ENCODE measurements around the gene SLC2A10. TPM values are rescaled to one million over a fixed set of nuclear protein-coding genes. Genes with fewer than 3 reads are reported as not detected.
A peak's percentile ranks its signal among the peaks of the same experiment; 100 is the strongest.

Gene SLC2A10
- total and polyA plus RNA-seq, 7 experiments from 2014 or later: 0.05 to 0.17 TPM; not detected in 5

DNA sequence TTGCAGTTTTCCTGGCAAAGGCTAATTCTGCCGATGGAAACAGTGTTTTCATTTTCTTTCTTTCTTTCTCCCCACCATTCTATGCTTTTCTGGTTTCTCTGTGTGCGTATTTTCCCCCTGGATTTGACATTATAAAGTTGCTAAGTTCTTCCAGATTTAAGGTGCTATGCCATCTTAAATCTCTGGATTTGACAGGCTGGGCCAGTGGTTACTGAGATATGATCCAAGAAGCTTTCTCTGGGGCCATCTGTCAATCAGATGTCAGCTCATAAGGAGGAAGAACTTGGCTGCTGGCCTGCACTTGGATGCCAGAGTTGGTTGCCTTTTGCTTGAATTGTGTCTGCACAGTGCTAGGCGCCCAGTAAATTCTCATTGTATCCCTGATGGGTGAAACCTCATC lies 39.7 kb downstream of the SLC2A10 start:
- H3K27me3 Mint-ChIP-seq: peaks cover 47 to 62% (median 57%) of the 10 kb centered on the region in 5 donors
- POLR2A ChIA-PET: no interaction called here
- CTCF ChIA-PET: no interaction called here

DNA sequence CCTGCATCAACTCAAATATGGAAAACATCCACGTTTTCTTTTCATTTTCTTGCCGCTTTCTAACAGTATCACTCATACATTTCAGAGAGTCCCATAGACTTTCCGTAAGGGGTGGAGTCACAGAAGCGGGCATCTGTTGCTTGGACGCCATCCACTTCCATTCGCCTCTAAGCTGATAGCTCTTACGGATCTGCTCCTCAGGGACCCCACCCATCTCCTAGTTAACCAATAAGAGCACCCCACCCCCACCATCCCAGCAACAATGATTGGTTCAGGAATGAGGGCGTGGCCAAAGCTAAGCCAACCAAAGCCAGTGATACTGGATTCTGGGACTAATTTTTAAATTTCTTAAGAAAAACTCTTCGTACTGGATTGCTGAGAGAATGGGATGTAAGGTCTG lies 42.4 kb downstream of the SLC2A10 start:
- H3K4me1 Mint-ChIP-seq: peaks cover 0 to 5% (median 0%) of the 10 kb centered on the region in 7 donors
- Histone ChIP-seq H3K27me3 (ENCODE audit: control insufficient read depth in 2 of 2, insufficient read depth in 2 of 2, low read length in 2 of 2) (peaks cover 0 to 3% of the 10 kb centered on the region in 2 donors), H3K9me3 (ENCODE audit: control insufficient read depth in 2 of 3, low read length in 3 of 3) (no peaks in the 10 kb centered on the region), H3K4me3 (ENCODE audit: low read length) (no peak overlapping the region), H3K27ac (ENCODE audit: low read depth, low read length) (no peak overlapping the region), H3K4me1 (ENCODE audit: control insufficient read depth in 2 of 2, insufficient read depth in 2 of 2, low read length in 2 of 2) (no peaks in the 10 kb centered on the region), H3K36me3 (ENCODE audit: control insufficient read depth in 2 of 3, insufficient read depth in 3 of 3, low read length in 3 of 3) (no peaks in the 10 kb centered on the region)
- H3K27me3 Mint-ChIP-seq: peaks cover 33 to 48% (median 41%) of the 10 kb centered on the region in 5 donors
- intact Hi-C loops (cut with micrococcal nuclease): loop anchor here (10.0 kb wide), 2 partner anchors 633 to 1873 kb away; no protein-coding TSS in a partner anchor
- H3K27ac Mint-ChIP-seq: no peak overlapping the region
- H3K36me3 Mint-ChIP-seq: no peaks in the 10 kb centered on the region
- ChIA-PET POLR2A (no interaction called here), CTCF (no interaction called here)
- H3K9me3 Mint-ChIP-seq: peaks cover 0 to 3% (median 0%) of the 10 kb centered on the region in 11 donors
- no peak overlapping the region for H3K4me3 Mint-ChIP-seq
- DNase-seq: no peak
- ATAC-seq: no peak

More for the DNA sequence above, 39.7 kb downstream of the SLC2A10 start:
- Mint-ChIP-seq H3K4me3 (no peak overlapping the region), H3K4me1 (peaks cover 0 to 5% (median 0%) of the 10 kb centered on the region in 7 donors), H3K27ac (no peak overlapping the region), H3K9me3 (peaks cover 0 to 3% (median 0%) of the 10 kb centered on the region in 11 donors), H3K36me3 (no peaks in the 10 kb centered on the region)
- no peak for ATAC-seq
- intact Hi-C loops (cut with micrococcal nuclease): no loop called here
- H3K9me3 ChIP-seq (ENCODE audit: control insufficient read depth in 2 of 3, low read length in 3 of 3): no peaks in the 10 kb centered on the region
- no peaks in the 10 kb centered on the region for H3K36me3 ChIP-seq (ENCODE audit: control insufficient read depth in 2 of 3, insufficient read depth in 3 of 3, low read length in 3 of 3)
- no peak for DNase-seq
- peaks cover 0 to 3% of the 10 kb centered on the region in 2 donors for H3K27me3 ChIP-seq (ENCODE audit: control insufficient read depth in 2 of 2, insufficient read depth in 2 of 2, low read length in 2 of 2)
- H3K27ac ChIP-seq (ENCODE audit: low read depth, low read length): no peak overlapping the region
- no peak overlapping the region for H3K4me3 ChIP-seq (ENCODE audit: low read length)
- no peaks in the 10 kb centered on the region for H3K4me1 ChIP-seq (ENCODE audit: control insufficient read depth in 2 of 2, insufficient read depth in 2 of 2, low read length in 2 of 2)

DNA sequence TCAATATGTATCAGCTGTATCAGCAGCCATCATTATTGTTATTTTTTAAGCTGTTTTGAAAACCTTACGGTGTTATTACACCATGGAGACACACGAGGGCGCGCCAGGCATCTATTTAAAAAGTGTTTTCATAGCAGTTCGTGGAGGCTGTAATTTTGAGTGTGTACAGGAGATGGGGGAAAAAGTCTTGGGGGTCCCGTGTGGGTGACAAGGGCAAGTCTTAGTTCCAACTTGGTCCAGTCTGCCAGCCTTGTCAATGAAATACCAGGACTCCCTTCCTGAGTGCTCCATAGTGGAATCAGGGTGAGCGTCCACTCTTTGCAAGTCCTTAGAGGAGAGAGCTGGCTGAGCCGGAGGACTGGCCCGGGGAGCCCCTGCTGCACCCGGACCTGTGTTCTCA lies 43.3 kb downstream of the SLC2A10 start:
- Histone ChIP-seq H3K27ac (ENCODE audit: low read depth, low read length) (no peak overlapping the region), H3K9me3 (ENCODE audit: control insufficient read depth in 2 of 3, low read length in 3 of 3) (no peaks in the 10 kb centered on the region), H3K27me3 (ENCODE audit: control insufficient read depth in 2 of 2, insufficient read depth in 2 of 2, low read length in 2 of 2) (peaks cover 0 to 3% of the 10 kb centered on the region in 2 donors), H3K4me3 (ENCODE audit: low read length) (no peak overlapping the region), H3K4me1 (ENCODE audit: control insufficient read depth in 2 of 2, insufficient read depth in 2 of 2, low read length in 2 of 2) (no peaks in the 10 kb centered on the region), H3K36me3 (ENCODE audit: control insufficient read depth in 2 of 3, insufficient read depth in 3 of 3, low read length in 3 of 3) (no peaks in the 10 kb centered on the region)
- intact Hi-C loops (cut with micrococcal nuclease): loop anchor here (10.0 kb wide), 2 partner anchors 632 to 1872 kb away; no protein-coding TSS in a partner anchor
- ChIA-PET POLR2A (no interaction called here), CTCF (no interaction called here)
- peaks cover 0 to 5% (median 0%) of the 10 kb centered on the region in 7 donors for H3K4me1 Mint-ChIP-seq
- no peaks in the 10 kb centered on the region for H3K36me3 Mint-ChIP-seq
- H3K4me3 Mint-ChIP-seq: no peak overlapping the region
- peak overlapping the region in 1 of 9 donors; percentile 3 for H3K27ac Mint-ChIP-seq
- peaks cover 24 to 41% (median 34%) of the 10 kb centered on the region in 5 donors for H3K27me3 Mint-ChIP-seq
- ATAC-seq (peak; percentile 57), DNase-seq (peak in 5 of 9 donors; percentile 7 to 28 (median 20))
- H3K9me3 Mint-ChIP-seq: peaks cover 0 to 3% (median 0%) of the 10 kb centered on the region in 11 donors

DNA sequence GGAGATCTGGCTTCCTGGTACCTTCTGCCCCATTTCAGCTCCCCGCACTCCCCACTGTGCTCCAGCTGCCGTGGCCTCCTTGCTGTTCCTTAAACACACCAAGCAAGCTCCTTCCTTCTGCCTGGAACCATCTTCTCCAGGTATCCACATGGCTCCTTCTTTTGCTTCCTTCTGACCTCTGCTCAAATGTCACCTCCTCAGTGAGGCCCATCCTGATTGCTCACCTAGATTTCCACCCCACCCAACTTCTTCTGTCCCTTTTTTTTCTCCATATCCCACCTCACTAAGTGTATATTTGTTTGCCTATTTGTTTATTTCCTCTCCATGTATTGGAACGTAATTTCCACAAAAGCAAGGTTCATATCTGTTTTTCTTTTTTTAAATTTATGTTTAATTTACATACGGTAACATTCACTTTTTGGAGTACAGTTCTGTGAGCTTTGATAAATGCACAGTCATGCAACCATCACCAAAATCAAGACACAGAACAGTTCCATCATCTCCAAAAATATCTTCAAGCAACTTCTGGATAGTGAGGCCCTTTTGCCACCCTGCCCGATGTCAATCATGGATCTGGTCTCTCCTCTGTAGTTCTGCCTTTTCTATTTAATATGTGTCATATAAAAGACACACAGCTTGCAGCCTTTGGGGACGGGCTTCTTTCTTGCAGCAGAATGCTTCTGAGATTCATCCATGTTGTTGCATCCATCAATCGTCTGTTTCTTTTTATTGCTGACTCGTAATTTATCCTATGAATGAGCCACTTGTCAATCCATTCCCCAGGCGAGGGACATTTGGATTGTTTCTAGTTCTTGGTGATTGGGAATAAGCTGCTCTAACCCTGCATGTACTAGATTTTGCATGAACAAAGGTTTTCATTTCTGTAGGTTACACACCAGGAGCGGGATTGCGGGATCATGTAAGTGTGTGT lies 46.3 kb downstream of the SLC2A10 start:
- intact Hi-C loops (cut with micrococcal nuclease): loop anchor here (10.0 kb wide), 2 partner anchors 629 to 1869 kb away; no protein-coding TSS in a partner anchor
- peaks cover 11 to 24% (median 20%) of the 10 kb centered on the region in 5 donors for H3K27me3 Mint-ChIP-seq
- H3K27me3 ChIP-seq (ENCODE audit: control insufficient read depth in 2 of 2, insufficient read depth in 2 of 2, low read length in 2 of 2): no peaks in the 10 kb centered on the region
- no peak overlapping the region for H3K4me3 ChIP-seq (ENCODE audit: low read length)
- no peaks in the 10 kb centered on the region for H3K4me1 ChIP-seq (ENCODE audit: control insufficient read depth in 2 of 2, insufficient read depth in 2 of 2, low read length in 2 of 2)
- no peak overlapping the region for H3K27ac ChIP-seq (ENCODE audit: low read depth, low read length)
- no peaks in the 10 kb centered on the region for H3K36me3 ChIP-seq (ENCODE audit: control insufficient read depth in 2 of 3, insufficient read depth in 3 of 3, low read length in 3 of 3)
- no peak overlapping the region for H3K4me3 Mint-ChIP-seq
- POLR2A ChIA-PET: no interaction called here
- ATAC-seq (no peak), DNase-seq (no peak)
- CTCF ChIA-PET: interaction anchor here (1.2 to 2.0 kb wide), 2 partner anchors 7 to 16 kb away, joined by 4 to 6 read pairs; no protein-coding TSS in a partner anchor
- H3K36me3 Mint-ChIP-seq: no peaks in the 10 kb centered on the region
- H3K27ac Mint-ChIP-seq: no peak overlapping the region
- H3K9me3 ChIP-seq (ENCODE audit: control insufficient read depth in 2 of 3, low read length in 3 of 3): no peaks in the 10 kb centered on the region
- peaks cover 4 to 10% (median 7%) of the 10 kb centered on the region in 7 donors for H3K4me1 Mint-ChIP-seq
- peaks cover 0 to 3% (median 0%) of the 10 kb centered on the region in 11 donors for H3K9me3 Mint-ChIP-seq

DNA sequence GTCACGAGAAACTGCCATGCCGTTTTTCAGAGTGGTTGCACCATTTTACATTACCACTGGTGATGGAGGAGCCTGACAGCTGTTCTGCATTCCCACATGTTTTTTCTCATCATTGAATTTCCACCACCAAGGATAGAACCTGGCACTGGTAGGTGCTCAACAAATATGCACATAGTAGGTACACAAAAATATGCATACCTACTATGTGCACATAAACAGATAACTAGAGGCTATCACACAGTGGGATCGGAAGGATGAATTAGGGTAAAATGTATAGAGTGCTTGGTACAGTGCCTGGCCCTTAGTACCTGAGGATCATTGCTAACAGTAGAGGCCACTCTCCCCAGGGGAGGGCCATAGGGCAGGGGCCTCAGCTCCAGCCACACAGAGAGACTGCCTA lies 47.0 kb downstream of the SLC2A10 start:
- Histone ChIP-seq H3K9me3 (ENCODE audit: control insufficient read depth in 2 of 3, low read length in 3 of 3) (no peaks in the 10 kb centered on the region), H3K4me3 (ENCODE audit: low read length) (no peak overlapping the region), H3K4me1 (ENCODE audit: control insufficient read depth in 2 of 2, insufficient read depth in 2 of 2, low read length in 2 of 2) (no peaks in the 10 kb centered on the region), H3K27ac (ENCODE audit: low read depth, low read length) (no peak overlapping the region), H3K27me3 (ENCODE audit: control insufficient read depth in 2 of 2, insufficient read depth in 2 of 2, low read length in 2 of 2) (no peaks in the 10 kb centered on the region), H3K36me3 (ENCODE audit: control insufficient read depth in 2 of 3, insufficient read depth in 3 of 3, low read length in 3 of 3) (no peaks in the 10 kb centered on the region)
- intact Hi-C loops (cut with micrococcal nuclease): loop anchor here (10.0 kb wide), 2 partner anchors 628 to 1868 kb away; no protein-coding TSS in a partner anchor
- H3K4me3 Mint-ChIP-seq: no peak overlapping the region
- POLR2A ChIA-PET: interaction anchor here (0.6 kb wide), 1 partner anchor 1872 kb away, joined by 4 read pairs; no protein-coding TSS in a partner anchor
- CTCF ChIA-PET: no interaction called here
- peaks cover 0 to 3% (median 0%) of the 10 kb centered on the region in 11 donors for H3K9me3 Mint-ChIP-seq
- ATAC-seq: no peak
- peaks cover 11 to 24% (median 20%) of the 10 kb centered on the region in 5 donors for H3K27me3 Mint-ChIP-seq
- H3K4me1 Mint-ChIP-seq: peaks cover 4 to 10% (median 7%) of the 10 kb centered on the region in 7 donors
- no peak for DNase-seq
- H3K27ac Mint-ChIP-seq: no peak overlapping the region
- H3K36me3 Mint-ChIP-seq: no peaks in the 10 kb centered on the region

DNA sequence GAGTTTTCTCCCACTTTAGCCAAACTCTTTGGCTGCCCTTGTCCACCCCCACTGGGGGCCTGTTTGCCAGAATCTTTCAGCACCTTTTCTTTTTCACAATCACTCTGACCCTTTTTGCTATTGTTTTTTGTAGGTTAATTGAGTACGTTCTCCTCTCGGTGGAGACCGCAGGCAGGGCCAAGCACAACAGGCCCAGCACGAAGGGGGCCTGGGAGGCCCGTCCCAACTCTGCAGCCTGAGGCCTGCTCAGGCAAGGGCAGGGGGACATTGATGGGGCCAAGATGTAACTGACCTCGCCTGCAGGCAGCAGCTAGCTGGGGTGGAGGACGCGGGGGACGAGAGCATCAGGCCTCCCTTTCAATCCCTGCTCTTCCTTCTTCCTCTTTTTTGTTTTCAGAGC lies 47.7 kb downstream of the SLC2A10 start:
- Histone ChIP-seq H3K36me3 (ENCODE audit: control insufficient read depth in 2 of 3, insufficient read depth in 3 of 3, low read length in 3 of 3) (no peaks in the 10 kb centered on the region), H3K9me3 (ENCODE audit: control insufficient read depth in 2 of 3, low read length in 3 of 3) (no peaks in the 10 kb centered on the region), H3K4me1 (ENCODE audit: control insufficient read depth in 2 of 2, insufficient read depth in 2 of 2, low read length in 2 of 2) (no peaks in the 10 kb centered on the region), H3K4me3 (ENCODE audit: low read length) (no peak overlapping the region), H3K27me3 (ENCODE audit: control insufficient read depth in 2 of 2, insufficient read depth in 2 of 2, low read length in 2 of 2) (no peaks in the 10 kb centered on the region), H3K27ac (ENCODE audit: low read depth, low read length) (no peak overlapping the region)
- ChIA-PET CTCF (no interaction called here), POLR2A (no interaction called here)
- peak overlapping the region in 1 of 9 donors; percentile 62 for H3K27ac Mint-ChIP-seq
- H3K27me3 Mint-ChIP-seq: peaks cover 8 to 19% (median 13%) of the 10 kb centered on the region in 5 donors
- DNase-seq (no peak), ATAC-seq (no peak)
- H3K4me1 Mint-ChIP-seq: peaks cover 4 to 10% (median 7%) of the 10 kb centered on the region in 7 donors
- H3K36me3 Mint-ChIP-seq: no peaks in the 10 kb centered on the region
- H3K4me3 Mint-ChIP-seq: no peak overlapping the region
- intact Hi-C loops (cut with micrococcal nuclease): loop anchor here (10.0 kb wide), 2 partner anchors 628 to 1868 kb away; no protein-coding TSS in a partner anchor
- peaks cover 0 to 3% (median 0%) of the 10 kb centered on the region in 11 donors for H3K9me3 Mint-ChIP-seq

All from naive thymus-derived CD4-positive, alpha-beta T cell (primary cell).